GM18951 (cell line): ENCODE results near the gene ZNF276.
A peak's percentile ranks its signal among the peaks of the same experiment; 100 is the strongest.
"Not testable (repeated sequence)": the region's sequence is repeated elsewhere in the genome, so short reads cannot be mapped to it uniquely, and the experiment has no call there.

Experiments used
- POLR2A ChIP-seq: IDR thresholded peaks from 4 replicates; pipeline ENCODE4 v1.6.1; 2011; ENCODE audit warnings: mild to moderate bottlenecking; ENCODE audit not compliant: insufficient read length, insufficient read depth; ENCODE audit errors: extremely low read depth
- in situ Hi-C: fragments of 300-500 bp; cut with MboI; formaldehyde crosslinking; loops from one replicate; pipeline ENCODE4 v1.12.0; 2022; ENCODE audit warnings: low sequenced_read_pairs, mixed read lengths, inconsistent platforms; ENCODE audit not compliant: unreplicated experiment

ZNF276 gene

DNA sequence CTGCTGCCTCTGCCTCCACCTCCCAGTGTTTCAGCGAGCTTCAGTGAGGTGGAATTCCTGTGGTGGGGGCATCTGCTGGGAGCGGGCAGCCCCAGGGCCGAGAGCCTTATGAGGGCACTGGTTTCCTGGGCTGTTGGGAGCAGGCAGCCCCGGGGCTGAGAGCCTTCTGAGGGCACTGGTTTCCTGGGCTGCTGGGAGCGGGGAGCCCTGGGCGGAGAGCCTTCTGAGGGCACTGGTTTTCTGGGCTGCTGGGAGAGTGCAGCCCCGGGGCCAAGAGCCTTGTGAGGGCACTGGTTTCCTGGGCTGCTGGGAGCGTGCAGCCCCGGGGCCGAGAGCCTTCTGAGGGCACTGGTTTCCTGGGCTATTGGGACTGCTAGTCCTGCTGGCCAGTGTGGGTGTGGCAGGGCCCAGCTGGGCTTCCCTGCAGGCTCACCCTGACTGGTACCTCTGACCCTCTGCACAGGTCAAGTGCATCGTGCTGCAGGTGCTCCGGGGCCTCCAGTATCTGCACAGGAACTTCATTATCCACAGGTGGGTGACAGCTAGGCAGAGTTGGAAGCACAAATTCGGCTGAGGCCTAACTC, 29.3 kb upstream of the ZNF276 start:
- in situ Hi-C loops = no loop called here
- TF ChIP-seq POLR2A = no peak

DNA sequence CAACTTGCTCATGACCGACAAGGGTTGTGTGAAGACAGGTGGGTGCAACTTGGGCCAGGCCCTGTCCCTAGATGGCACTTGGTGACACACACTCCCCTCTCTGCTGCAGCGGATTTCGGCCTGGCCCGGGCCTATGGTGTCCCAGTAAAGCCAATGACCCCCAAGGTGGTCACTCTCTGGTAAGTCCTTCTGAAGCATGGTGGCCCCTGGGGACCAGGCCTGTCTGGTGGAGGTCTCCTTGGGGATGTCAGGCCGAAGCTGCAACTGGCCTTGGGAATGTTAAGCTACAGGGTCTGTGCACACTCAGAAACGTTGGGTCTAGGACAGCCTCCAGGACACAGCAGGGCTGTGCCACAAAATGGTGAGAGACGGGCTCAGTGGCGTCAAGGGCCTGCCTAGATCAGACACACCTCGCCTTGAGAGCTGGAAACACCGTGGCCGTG, 28.0 kb upstream of the ZNF276 start:
- in situ Hi-C loops = no loop called here
- no peak for TF ChIP-seq POLR2A

DNA sequence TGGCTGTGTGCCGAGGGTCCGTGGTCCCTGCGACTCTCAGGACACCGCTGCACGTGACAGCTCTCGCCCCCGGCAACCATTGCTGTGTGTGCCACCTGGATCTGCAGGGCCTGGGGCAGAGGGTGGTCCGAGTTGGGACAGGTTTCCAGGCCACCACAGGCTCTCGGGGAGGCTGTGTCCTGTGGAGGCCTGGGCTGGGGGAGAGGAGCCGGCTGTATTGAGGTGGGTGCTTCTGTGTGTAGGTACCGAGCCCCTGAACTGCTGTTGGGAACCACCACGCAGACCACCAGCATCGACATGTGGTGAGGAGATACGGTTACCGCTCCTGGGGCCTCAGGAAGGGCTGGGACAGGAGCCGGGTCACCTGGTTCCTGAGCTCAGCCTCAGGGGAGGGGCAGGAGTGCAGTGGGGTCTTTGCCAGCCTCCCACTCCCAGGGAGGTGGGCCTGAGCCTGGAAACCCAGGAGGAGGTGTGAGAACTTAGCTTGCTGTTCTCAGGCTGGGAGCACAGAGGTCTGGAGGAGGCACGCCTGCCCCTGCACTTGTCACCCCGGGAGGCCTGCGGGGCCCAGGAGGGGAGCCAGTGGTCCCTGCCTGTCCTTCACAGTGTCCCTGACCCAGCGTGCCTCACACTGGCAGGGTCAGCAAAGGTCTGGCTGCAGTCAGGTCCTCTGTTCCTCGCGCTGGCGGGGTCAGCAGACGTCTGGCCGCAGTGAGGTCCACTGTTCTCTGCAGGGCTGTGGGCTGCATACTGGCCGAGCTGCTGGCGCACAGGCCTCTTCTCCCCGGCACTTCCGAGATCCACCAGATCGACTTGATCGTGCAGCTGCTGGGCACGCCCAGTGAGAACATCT, 27.2 kb upstream of the ZNF276 start:
- TF ChIP-seq POLR2A = peak; percentile 18
- in situ Hi-C loops = no loop called here

DNA sequence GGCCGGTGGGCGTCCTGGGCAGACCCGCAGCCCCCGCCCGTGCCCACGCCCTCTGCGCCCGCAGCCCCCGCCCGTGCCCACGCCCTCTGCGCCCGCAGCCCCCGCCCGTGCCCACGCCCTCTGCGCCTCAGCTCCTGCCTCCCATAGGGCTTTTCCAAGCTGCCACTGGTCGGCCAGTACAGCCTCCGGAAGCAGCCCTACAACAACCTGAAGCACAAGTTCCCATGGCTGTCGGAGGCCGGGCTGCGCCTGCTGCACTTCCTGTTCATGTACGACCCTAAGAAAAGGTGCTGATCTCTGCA, 26.6 kb upstream of the ZNF276 start:
- in situ Hi-C loops = not testable (repeated sequence)

DNA sequence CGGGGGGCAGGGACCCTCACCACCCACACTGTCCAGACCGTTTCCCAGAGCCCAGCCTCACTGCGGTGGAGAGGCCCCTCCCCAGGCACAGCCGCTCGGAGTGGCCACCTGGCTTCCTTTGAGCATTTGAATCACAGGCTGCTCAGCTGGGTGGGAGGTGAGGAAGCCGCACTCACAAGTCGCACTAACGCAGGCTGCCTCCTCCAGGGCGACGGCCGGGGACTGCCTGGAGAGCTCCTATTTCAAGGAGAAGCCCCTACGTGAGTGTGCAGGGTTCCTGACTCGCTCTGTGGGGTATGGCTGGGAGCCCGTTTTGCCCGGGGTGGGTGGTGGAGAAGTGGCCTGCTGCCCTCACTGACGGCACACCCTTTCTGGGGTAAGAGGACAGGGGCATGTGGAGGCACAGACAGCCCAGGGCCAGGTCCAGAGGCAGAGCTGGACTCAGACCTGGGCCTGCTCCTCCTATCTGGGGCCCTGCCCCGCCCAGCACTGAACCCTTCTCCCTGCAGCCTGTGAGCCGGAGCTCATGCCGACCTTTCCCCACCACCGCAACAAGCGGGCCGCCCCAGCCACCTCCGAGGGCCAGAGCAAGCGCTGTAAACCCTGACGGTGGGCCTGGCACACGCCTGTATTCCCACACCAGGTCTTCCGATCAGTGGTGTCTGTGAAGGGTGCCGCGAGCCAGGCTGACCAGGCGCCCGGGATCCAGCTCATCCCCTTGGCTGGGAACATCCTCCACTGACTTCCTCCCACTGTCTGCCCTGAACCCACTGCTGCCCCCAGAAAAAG, 26.1 kb upstream of the ZNF276 start:
- TF ChIP-seq POLR2A = no peak
- in situ Hi-C loops = no loop called here

DNA sequence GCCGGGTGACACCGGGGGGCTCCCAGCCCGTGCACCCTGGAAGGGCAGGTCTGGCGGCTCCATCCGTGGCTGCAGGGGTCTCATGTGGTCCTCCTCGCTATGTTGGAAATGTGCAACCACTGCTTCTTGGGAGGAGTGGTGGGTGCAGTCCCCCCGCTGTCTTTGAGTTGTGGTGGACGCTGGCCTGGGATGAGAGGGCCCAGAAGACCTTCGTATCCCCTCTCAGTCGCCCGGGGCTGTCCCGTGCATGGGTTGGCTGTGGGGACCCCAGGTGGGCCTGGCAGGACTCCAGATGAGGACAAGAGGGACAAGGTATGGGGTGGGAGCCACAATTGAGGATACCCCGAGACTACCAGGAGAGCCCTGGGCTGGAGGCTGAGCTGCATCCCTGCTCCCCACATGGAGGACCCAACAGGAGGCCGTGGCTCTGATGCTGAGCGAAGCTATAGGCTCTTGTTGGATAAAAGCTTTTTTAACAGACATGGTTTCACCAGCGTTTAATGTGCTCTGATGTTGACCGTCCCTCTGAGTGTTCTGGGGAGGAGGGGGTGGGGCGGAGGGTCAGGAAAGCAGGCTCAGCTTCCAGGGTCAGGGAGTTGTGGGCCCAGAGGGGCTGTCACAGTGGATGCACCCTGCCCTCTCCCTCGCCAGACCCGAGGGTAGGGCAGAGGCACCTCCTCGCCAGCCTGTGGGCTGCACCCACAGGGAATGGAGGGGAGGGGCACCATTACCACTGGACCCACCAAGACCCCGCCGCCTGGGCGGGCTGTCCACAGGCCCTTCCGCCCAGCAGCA, 25.3 kb upstream of the ZNF276 start:
- in situ Hi-C loops = no loop called here
- TF ChIP-seq POLR2A = no peak

DNA sequence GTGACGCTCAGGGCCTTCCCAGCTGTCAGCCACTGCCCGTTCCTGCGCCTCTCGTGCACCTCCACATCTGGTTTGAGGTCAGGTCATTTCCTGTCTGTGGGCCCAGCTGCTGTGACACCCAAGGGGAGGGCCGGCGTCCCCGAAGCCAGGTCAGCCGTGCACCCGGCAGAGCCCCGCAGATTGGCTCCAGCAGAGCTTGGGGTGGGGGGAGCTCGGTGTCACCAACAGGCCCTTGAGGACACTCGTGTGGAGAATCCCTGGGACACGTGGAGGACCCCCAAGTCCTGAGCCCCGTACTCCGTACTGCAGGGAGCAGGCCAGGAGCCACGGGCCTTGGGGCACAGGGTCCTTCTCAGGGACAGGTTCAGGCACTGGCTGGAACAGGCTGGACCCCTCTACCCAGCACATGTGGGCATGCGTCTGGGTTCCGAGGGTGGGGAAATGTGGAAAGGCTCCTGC, 24.6 kb upstream of the ZNF276 start:
- in situ Hi-C loops = no loop called here
- TF ChIP-seq POLR2A = no peak

DNA sequence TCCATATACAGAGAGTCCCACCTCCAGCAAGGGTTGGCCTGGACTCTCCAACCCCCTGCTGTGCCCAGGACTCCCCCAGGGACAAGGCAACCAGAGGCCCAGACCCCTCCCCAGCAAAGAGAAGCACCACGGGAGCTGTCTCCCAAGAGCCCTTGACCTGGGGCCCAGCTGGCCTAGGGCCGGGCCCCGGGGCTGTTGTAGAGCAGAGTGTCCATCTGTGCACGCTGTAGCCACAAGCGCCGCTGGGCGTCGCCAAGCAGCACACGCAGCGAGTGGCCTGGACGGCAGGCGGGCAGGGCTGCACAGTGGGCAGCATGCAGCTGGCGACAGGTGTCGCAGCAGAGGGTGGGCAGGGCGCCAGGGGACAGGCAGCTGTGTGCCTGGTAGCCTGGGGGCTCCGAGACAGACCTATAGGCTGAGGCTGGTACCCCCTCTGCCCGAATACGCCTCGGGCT, 24.1 kb upstream of the ZNF276 start:
- TF ChIP-seq POLR2A = no peak
- in situ Hi-C loops = no loop called here

DNA sequence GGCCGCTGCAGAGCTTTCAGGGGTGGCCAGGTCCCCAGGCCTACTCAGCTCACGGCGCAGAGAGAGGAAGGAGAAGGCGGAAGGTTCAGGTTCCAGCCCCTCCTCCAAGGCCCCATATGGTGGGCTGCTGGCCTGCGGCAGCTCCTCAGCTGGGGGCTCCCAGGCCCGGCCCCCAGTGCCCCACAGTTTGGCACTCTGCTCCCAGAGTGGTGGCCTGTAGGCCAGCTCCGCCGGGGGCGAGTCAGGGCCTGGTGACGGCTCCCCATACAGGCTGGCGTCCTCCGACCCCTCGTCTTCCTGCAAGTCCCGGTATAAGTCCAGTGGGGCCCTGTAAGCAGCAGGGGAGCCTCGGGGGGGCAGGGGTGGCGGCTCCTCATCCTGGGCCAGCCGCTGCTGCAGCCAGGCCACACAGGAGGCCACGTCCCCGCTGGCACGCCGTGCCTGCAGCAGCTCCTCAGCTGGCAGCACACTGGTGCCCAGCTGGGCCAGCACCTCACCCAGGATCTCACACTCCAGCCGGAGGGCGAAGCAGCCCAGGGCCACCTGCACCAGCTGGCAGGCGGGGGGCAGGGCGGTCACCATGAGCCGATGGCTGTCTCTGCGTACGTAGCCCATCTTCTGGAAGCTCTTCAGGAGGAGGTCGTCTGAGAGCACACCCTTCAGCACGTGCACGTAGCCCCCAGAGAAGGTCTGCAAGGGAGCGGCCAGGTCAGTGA, 23.6 kb upstream of the ZNF276 start:
- TF ChIP-seq POLR2A = no peak
- in situ Hi-C loops = no loop called here

DNA sequence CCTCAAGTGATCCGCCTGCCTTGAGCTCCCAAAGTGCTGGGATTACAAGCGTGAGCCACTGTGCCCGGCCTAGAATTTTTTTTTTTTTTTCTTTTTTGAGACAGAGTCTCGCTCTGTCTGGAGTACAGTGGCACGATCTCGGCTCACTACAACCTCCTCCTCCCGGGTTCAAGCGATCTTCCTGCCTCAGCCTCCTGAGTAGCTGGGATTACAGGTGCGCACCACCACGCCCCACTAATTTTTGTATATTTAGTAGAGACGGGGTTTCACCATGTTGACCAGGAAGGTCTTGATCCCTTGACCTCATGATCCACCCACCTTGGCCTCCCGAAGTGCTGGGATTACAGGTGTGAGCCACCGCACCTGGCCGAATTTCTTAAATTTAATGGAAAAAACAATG, 22.6 kb upstream of the ZNF276 start:
- in situ Hi-C loops = not testable (repeated sequence)

DNA sequence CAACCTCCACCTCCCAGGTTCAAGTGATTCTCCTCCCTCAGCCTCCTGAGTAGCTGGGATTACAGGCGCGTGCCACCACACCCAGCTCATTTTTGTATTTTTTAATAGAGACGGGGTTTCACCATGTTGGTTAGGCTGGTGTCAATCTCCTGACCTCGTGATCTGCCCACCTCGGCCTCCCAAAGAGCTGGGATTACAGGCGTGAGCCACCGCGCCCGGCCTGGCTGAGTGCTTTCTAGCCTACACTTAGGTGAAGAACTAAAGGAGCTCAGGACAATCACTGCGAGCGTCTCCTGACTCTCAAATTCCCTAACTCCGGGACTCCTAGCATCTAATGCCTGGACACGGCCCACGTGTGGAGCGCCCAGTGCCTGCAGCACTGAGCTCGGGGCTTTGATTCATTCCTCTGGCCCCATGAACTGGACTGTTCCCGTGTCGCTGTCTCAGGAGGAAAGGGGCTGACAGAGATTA, 21.7 kb upstream of the ZNF276 start:
- in situ Hi-C loops = not testable (repeated sequence)

DNA sequence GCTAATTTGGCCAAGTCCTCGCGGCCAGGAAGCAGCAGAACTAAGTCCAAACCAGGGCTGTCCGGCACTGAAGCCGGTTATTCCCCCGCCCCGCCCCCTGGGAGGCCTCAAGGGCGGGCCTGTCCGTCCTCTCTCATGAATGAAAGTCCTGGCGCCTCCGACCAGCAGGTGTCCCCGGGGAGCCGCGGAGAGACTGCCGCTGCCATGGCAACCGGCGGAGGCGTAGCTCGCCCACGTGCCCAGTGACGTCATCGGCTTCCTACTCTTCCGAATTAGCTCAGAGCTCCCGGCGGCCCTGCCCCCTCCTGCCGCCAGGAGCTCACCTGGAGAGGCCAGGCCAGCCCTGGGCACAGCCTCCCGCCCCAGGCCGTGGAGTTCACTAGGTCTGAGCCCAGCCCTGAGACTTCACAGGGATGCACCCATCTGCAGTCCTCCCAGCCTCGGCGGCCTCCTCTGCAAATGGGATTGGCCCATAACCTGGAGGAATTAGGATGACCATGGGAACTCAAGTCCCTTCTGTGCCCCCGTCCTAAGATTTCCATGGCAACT, 21.2 kb upstream of the ZNF276 start:
- peak; percentile 29 for TF ChIP-seq POLR2A
- in situ Hi-C loops = no loop called here
